Activated CD4-positive, alpha-beta T cell treated with anti-CD3 and anti-CD28 coated beads, Interleukin-2, amount 10 ng/mL, durations not matched to agents 7 days and 5 days (primary cell): ENCODE results near the gene CAMKMT. TPM values are rescaled to one million over a fixed set of nuclear protein-coding genes. Genes with fewer than 3 reads are reported as not detected.

ENCODE experiments used
- CTCF ChIA-PET: fragments of 350-600 bp; sonication (Branson Sonifier 250); formaldehyde crosslinking; loops from one replicate; lab custom pipeline; 2021; ENCODE audit warnings: antibody characterized with exemption; lab: Charles Lee
- POLR2A ChIA-PET: fragments of 350-600 bp; sonication (Branson Sonifier 250); formaldehyde crosslinking; loops from one replicate; lab custom pipeline; 2021; ENCODE audit warnings: antibody characterized with exemption; lab: Charles Lee
- DNase-seq: peaks from one replicate; pipeline ENCODE4 v3.0.0-alpha.2; 2020
- H3K27ac Mint-ChIP-seq: one replicate; pipeline ENCODE4 v1.8.0; 2021; ENCODE audit warnings: mild to moderate bottlenecking, moderate library complexity, mixed read lengths
- H3K27me3 Mint-ChIP-seq: one replicate; pipeline ENCODE4 v1.8.0; 2021; ENCODE audit warnings: mixed read lengths
- H3K36me3 Mint-ChIP-seq: one replicate; pipeline ENCODE4 v1.8.0; 2021; ENCODE audit warnings: low read depth, mixed read lengths
- H3K4me1 Mint-ChIP-seq: one replicate; pipeline ENCODE4 v1.8.0; 2021; ENCODE audit warnings: mixed read lengths
- H3K4me3 Mint-ChIP-seq: one replicate; pipeline ENCODE4 v1.8.0; 2021; ENCODE audit warnings: mild to moderate bottlenecking, moderate library complexity, mixed read lengths
- H3K9me3 Mint-ChIP-seq: one replicate; pipeline ENCODE4 v1.8.0; 2021; ENCODE audit warnings: mixed read lengths
- total RNA-seq, 2 experiments: library from RNA; stranded (reverse); gene quantifications; one replicate each; pipeline ENCODE4 v1.2.3, GENCODE V29; 2021

Gene CAMKMT
- total RNA-seq, 2 experiments from 2014 or later, result 12.1 to 13.7 TPM

GRCh38 chr2:44743473-44743872 is 381.7 kb downstream of the CAMKMT start:
- no peak overlapping the region for H3K4me3 Mint-ChIP-seq
- no peaks in the 10 kb centered on the region for H3K9me3 Mint-ChIP-seq
- CTCF ChIA-PET, result no interaction called here
- H3K27ac Mint-ChIP-seq, result no peak overlapping the region
- no peaks in the 10 kb centered on the region for H3K36me3 Mint-ChIP-seq
- POLR2A ChIA-PET, result no interaction called here
- DNase-seq, result no peak
- H3K27me3 Mint-ChIP-seq, result no peaks in the 10 kb centered on the region
- H3K4me1 Mint-ChIP-seq, result no peaks in the 10 kb centered on the region

- DNase-seq, result no peak
- no peaks in the 10 kb centered on the region for H3K36me3 Mint-ChIP-seq
- no peaks in the 10 kb centered on the region for H3K27me3 Mint-ChIP-seq
- ChIA-PET CTCF (interaction anchor here (1.1 to 2.1 kb wide), 2 partner anchors 10 to 34 kb away, joined by 3 to 4 read pairs; no protein-coding TSS in a partner anchor), POLR2A (no interaction called here)
- H3K27ac Mint-ChIP-seq, result no peak overlapping the region
- H3K9me3 Mint-ChIP-seq, result no peaks in the 10 kb centered on the region
- no peak overlapping the region for H3K4me3 Mint-ChIP-seq
- H3K4me1 Mint-ChIP-seq, result no peaks in the 10 kb centered on the region
Measured at GRCh38 chr2:44744961-44745892, 383.5 kb downstream of the CAMKMT start.

- Mint-ChIP-seq H3K9me3 (no peaks in the 10 kb centered on the region), H3K4me3 (no peak overlapping the region), H3K4me1 (no peaks in the 10 kb centered on the region), H3K36me3 (no peaks in the 10 kb centered on the region), H3K27me3 (no peaks in the 10 kb centered on the region), H3K27ac (no peak overlapping the region)
- ChIA-PET POLR2A (no interaction called here), CTCF (interaction anchor here (1.1 to 2.1 kb wide), 2 partner anchors 9 to 33 kb away, joined by 3 to 4 read pairs; no protein-coding TSS in a partner anchor)
- DNase-seq, result no peak
Measured at GRCh38 chr2:44745922-44746766, 384.4 kb downstream of the CAMKMT start.

- no peak for DNase-seq
- no peak overlapping the region for H3K27ac Mint-ChIP-seq
- no peak overlapping the region for H3K4me3 Mint-ChIP-seq
- H3K27me3 Mint-ChIP-seq, result no peaks in the 10 kb centered on the region
- H3K9me3 Mint-ChIP-seq, result no peaks in the 10 kb centered on the region
- ChIA-PET POLR2A (no interaction called here), CTCF (no interaction called here)
- peaks cover 5% of the 10 kb centered on the region for H3K4me1 Mint-ChIP-seq
- no peaks in the 10 kb centered on the region for H3K36me3 Mint-ChIP-seq
Measured at GRCh38 chr2:44746856-44747615, 385.3 kb downstream of the CAMKMT start.

- no peaks in the 10 kb centered on the region for H3K9me3 Mint-ChIP-seq
- no peaks in the 10 kb centered on the region for H3K27me3 Mint-ChIP-seq
- no peaks in the 10 kb centered on the region for H3K36me3 Mint-ChIP-seq
- H3K27ac Mint-ChIP-seq, result no peak overlapping the region
- CTCF ChIA-PET, result interaction anchor here (0.6 kb wide), 1 partner anchor 57 kb away, joined by 5 read pairs; no protein-coding TSS in a partner anchor
- H3K4me3 Mint-ChIP-seq, result no peak overlapping the region
- peaks cover 9% of the 10 kb centered on the region for H3K4me1 Mint-ChIP-seq
- POLR2A ChIA-PET, result no interaction called here
- no peak for DNase-seq
Measured at GRCh38 chr2:44747794-44748193, 386.0 kb downstream of the CAMKMT start.

- no peak overlapping the region for H3K4me3 Mint-ChIP-seq
- peaks cover 18% of the 10 kb centered on the region for H3K4me1 Mint-ChIP-seq
- no peak for DNase-seq
- H3K9me3 Mint-ChIP-seq, result no peaks in the 10 kb centered on the region
- CTCF ChIA-PET, result interaction anchor here (0.5 to 1.6 kb wide), 2 partner anchors 10 to 1183 kb away, joined by 3 to 4 read pairs; no protein-coding TSS in a partner anchor
- H3K36me3 Mint-ChIP-seq, result no peaks in the 10 kb centered on the region
- H3K27me3 Mint-ChIP-seq, result no peaks in the 10 kb centered on the region
- no peak overlapping the region for H3K27ac Mint-ChIP-seq
- POLR2A ChIA-PET, result interaction anchor here (0.7 kb wide), 1 partner anchor 837 kb away, joined by 4 read pairs; no protein-coding TSS in a partner anchor
Measured at GRCh38 chr2:44751754-44752479, 390.2 kb downstream of the CAMKMT start.

- CTCF ChIA-PET, result interaction anchor here (0.7 kb wide), 1 partner anchor 138 kb away, joined by 4 read pairs; no protein-coding TSS in a partner anchor
Measured at GRCh38 chr2:44752761-44753160, 391.0 kb downstream of the CAMKMT start.

GRCh38 chr2:44753552-44754285 is 392.0 kb downstream of the CAMKMT start:
- DNase-seq, result peak; percentile 26
- Mint-ChIP-seq H3K27ac (no peak overlapping the region), H3K9me3 (no peaks in the 10 kb centered on the region), H3K4me1 (peaks cover 18% of the 10 kb centered on the region), H3K27me3 (no peaks in the 10 kb centered on the region), H3K4me3 (no peak overlapping the region), H3K36me3 (no peaks in the 10 kb centered on the region)
- CTCF ChIA-PET, result interaction anchor here (0.7 kb wide), 1 partner anchor 139 kb away, joined by 4 read pairs; no protein-coding TSS in a partner anchor
- POLR2A ChIA-PET, result no interaction called here

More at GRCh38 chr2:44752761-44753160, 391.0 kb downstream of the CAMKMT start:
- no peaks in the 10 kb centered on the region for H3K36me3 Mint-ChIP-seq
- no peaks in the 10 kb centered on the region for H3K9me3 Mint-ChIP-seq
- DNase-seq, result no peak
- POLR2A ChIA-PET, result no interaction called here
- H3K4me1 Mint-ChIP-seq, result peaks cover 18% of the 10 kb centered on the region
- no peaks in the 10 kb centered on the region for H3K27me3 Mint-ChIP-seq
- H3K4me3 Mint-ChIP-seq, result no peak overlapping the region
- peak overlapping the region; percentile 60 for H3K27ac Mint-ChIP-seq

- no peak overlapping the region for H3K4me3 Mint-ChIP-seq
- CTCF ChIA-PET, result no interaction called here
- peaks cover 4% of the 10 kb centered on the region for H3K4me1 Mint-ChIP-seq
Measured at GRCh38 chr2:44758591-44758990, 396.8 kb downstream of the CAMKMT start.

GRCh38 chr2:44759823-44760222 is 398.1 kb downstream of the CAMKMT start:
- no peaks in the 10 kb centered on the region for H3K27me3 Mint-ChIP-seq
- DNase-seq, result no peak
- POLR2A ChIA-PET, result no interaction called here
- no peaks in the 10 kb centered on the region for H3K4me1 Mint-ChIP-seq
- no peak overlapping the region for H3K4me3 Mint-ChIP-seq
- H3K36me3 Mint-ChIP-seq, result no peaks in the 10 kb centered on the region
- CTCF ChIA-PET, result no interaction called here
- H3K27ac Mint-ChIP-seq, result no peak overlapping the region
- no peaks in the 10 kb centered on the region for H3K9me3 Mint-ChIP-seq

More at GRCh38 chr2:44758591-44758990, 396.8 kb downstream of the CAMKMT start:
- POLR2A ChIA-PET, result no interaction called here
- no peaks in the 10 kb centered on the region for H3K9me3 Mint-ChIP-seq
- H3K27ac Mint-ChIP-seq, result no peak overlapping the region
- DNase-seq, result no peak
- no peaks in the 10 kb centered on the region for H3K27me3 Mint-ChIP-seq
- H3K36me3 Mint-ChIP-seq, result no peaks in the 10 kb centered on the region

GRCh38 chr2:44763275-44763782 is 401.6 kb downstream of the CAMKMT start:
- H3K27me3 Mint-ChIP-seq, result peaks cover 5% of the 10 kb centered on the region
- no peaks in the 10 kb centered on the region for H3K36me3 Mint-ChIP-seq
- H3K4me3 Mint-ChIP-seq, result no peak overlapping the region
- no peaks in the 10 kb centered on the region for H3K9me3 Mint-ChIP-seq
- no peak overlapping the region for H3K27ac Mint-ChIP-seq
- DNase-seq, result no peak
- ChIA-PET POLR2A (no interaction called here), CTCF (interaction anchor here (0.6 kb wide), 1 partner anchor 1686 kb away, joined by 3 read pairs; no protein-coding TSS in a partner anchor)
- H3K4me1 Mint-ChIP-seq, result no peaks in the 10 kb centered on the region
